CD14-positive monocyte (primary cell): ENCODE measurements around the gene SRC. TPM values are rescaled to one million over a fixed set of nuclear protein-coding genes. Genes with fewer than 3 reads are reported as not detected.
A peak's percentile ranks its signal among the peaks of the same experiment; 100 is the strongest.

ENCODE experiments used
- DNase-seq, 3 donors: peaks; one replicate each; pipeline ENCODE4 v3.0.0-alpha.2; 2011 to 2022
- H2AFZ ChIP-seq: 2 replicates; pipeline ENCODE4 v1.6.0; 2012; ENCODE audit warnings: mild to moderate bottlenecking, low read depth, low read length, inconsistent platforms; ENCODE audit not compliant: insufficient read depth, poor library complexity, severe bottlenecking
- H3K27ac ChIP-seq, 2 donors: 1 replicate in 1 of 2; 2 replicates in 1 of 2; pipeline ENCODE4 v1.5.1; 2012 to 2013; ENCODE audit warnings: low read length in 2 of 2, control low read depth in 1 of 2, inconsistent platforms in 1 of 2, low read depth in 1 of 2, mild to moderate bottlenecking in 1 of 2
- H3K27me3 ChIP-seq, 2 donors: one replicate each; pipeline versions ENCODE4 v1.6.0 to v1.6.1; 2011 to 2013; ENCODE audit warnings: low read length in 2 of 2; ENCODE audit not compliant: control insufficient read depth in 2 of 2, insufficient read depth in 2 of 2
- H3K36me3 ChIP-seq, 2 donors: replicated peaks in 1 of 2; 1 replicate in 1 of 2; 2 replicates in 1 of 2; pipeline versions ENCODE4 v1.5.1 to v1.6.1; 2012 to 2013; ENCODE audit warnings: low read length in 2 of 2, control low read depth in 1 of 2, inconsistent platforms in 1 of 2, mild to moderate bottlenecking in 1 of 2; ENCODE audit not compliant: insufficient read depth in 2 of 2, control insufficient read depth in 1 of 2
- H3K4me1 ChIP-seq, 2 donors: 1 replicate in 1 of 2; 2 replicates in 1 of 2; pipeline versions ENCODE4 v1.5.1 to v1.6.1; 2012 to 2013; ENCODE audit warnings: low read length in 2 of 2, control low read depth in 1 of 2, inconsistent platforms in 1 of 2, mild to moderate bottlenecking in 1 of 2, moderate library complexity in 1 of 2; ENCODE audit not compliant: insufficient read depth in 2 of 2, control insufficient read depth in 1 of 2
- H3K4me2 ChIP-seq: replicated peaks from 2 replicates; pipeline ENCODE3; 2012; ENCODE audit warnings: low read length, moderate library complexity, mild to moderate bottlenecking; ENCODE audit not compliant: poor library complexity, severe bottlenecking; ENCODE audit errors: extremely low read depth
- H3K4me3 ChIP-seq, 3 experiments: fragments of 200-600 bp in 1 of 3; sonication (generic) in 1 of 3; replicated peaks in 1 of 3; 1 replicate in 2 of 3; 2 replicates in 1 of 3; pipeline ENCODE4 v1.5.1; 2011 to 2013; ENCODE audit warnings: low read length in 3 of 3, mild to moderate bottlenecking in 3 of 3, control low read depth in 2 of 3, low read depth in 2 of 3, inconsistent platforms in 1 of 3, moderate library complexity in 1 of 3
- H3K79me2 ChIP-seq: 2 replicates; pipeline ENCODE4 v1.6.0; 2012; ENCODE audit warnings: mild to moderate bottlenecking, control low read depth, inconsistent platforms, low read length, moderate library complexity; ENCODE audit not compliant: insufficient read depth
- H3K9ac ChIP-seq: 2 replicates; pipeline ENCODE4 v1.6.0; 2017; ENCODE audit warnings: low read length, mild to moderate bottlenecking; ENCODE audit not compliant: insufficient read depth, poor library complexity, severe bottlenecking
- H3K9me3 ChIP-seq, 2 donors: replicated peaks in 1 of 2; 1 replicate in 1 of 2; 2 replicates in 1 of 2; pipeline versions ENCODE4 v1.5.1 to v1.6.1; 2012 to 2013; ENCODE audit warnings: low read length in 2 of 2, control low read depth in 1 of 2; ENCODE audit not compliant: control insufficient read depth in 1 of 2, insufficient read depth in 1 of 2
- H4K20me1 ChIP-seq: 2 replicates; pipeline ENCODE4 v1.6.0; 2012; ENCODE audit warnings: mild to moderate bottlenecking, low read length, control low read depth, moderate library complexity; ENCODE audit not compliant: insufficient read depth
- H3K27ac Mint-ChIP-seq, 7 donors: one replicate each; pipeline ENCODE4 v1.8.0; 2020; ENCODE audit warnings: mild to moderate bottlenecking in 7 of 7, mixed read lengths in 7 of 7, moderate library complexity in 6 of 7, inconsistent platforms in 2 of 7
- H3K27me3 Mint-ChIP-seq, 3 donors: one replicate each; pipeline ENCODE4 v1.8.0; 2021 to 2022; ENCODE audit warnings: low read depth in 3 of 3, mild to moderate bottlenecking in 3 of 3, mixed read lengths in 3 of 3, moderate library complexity in 3 of 3, inconsistent platforms in 1 of 3
- H3K36me3 Mint-ChIP-seq, 2 donors: one replicate each; pipeline ENCODE4 v1.8.0; 2020; ENCODE audit warnings: mixed read lengths in 2 of 2, inconsistent platforms in 1 of 2, mild to moderate bottlenecking in 1 of 2
- H3K4me1 Mint-ChIP-seq: one replicate; pipeline ENCODE4 v1.8.0; 2020; ENCODE audit warnings: mild to moderate bottlenecking, mixed read lengths
- H3K4me3 Mint-ChIP-seq, 2 donors: one replicate each; pipeline ENCODE4 v1.8.0; 2020; ENCODE audit warnings: mild to moderate bottlenecking in 2 of 2, mixed read lengths in 2 of 2, moderate library complexity in 1 of 2
- H3K9me3 Mint-ChIP-seq, 7 donors: one replicate each; pipeline ENCODE4 v1.8.0; 2020 to 2022; ENCODE audit warnings: mixed read lengths in 7 of 7, mild to moderate bottlenecking in 6 of 7, moderate library complexity in 6 of 7, inconsistent platforms in 2 of 7
- WGBS: methylation state at CpG from one replicate; pipeline ENCODE4 v1.1.5; 2013; ENCODE audit warnings: missing lambda C conversion rate; ENCODE audit not compliant: insufficient coverage; 5-methylcytosine and 5-hydroxymethylcytosine counted together
- intact Hi-C, 2 donors: fragments of 100-400 bp; cut with micrococcal nuclease; formaldehyde crosslinking; loops; one replicate each; pipeline versions ENCODE4 v1.15.0 to v1.15.1; 2023
- polyA plus RNA-seq, 3 donors: library from polyadenylated mRNA; depleted of rRNA in 1 of 3; unstranded in 2 of 3; stranded (reverse) in 1 of 3; fragments of 300-500 nt in 2 of 3; fragments of >200 nt in 1 of 3; fragmentation: Illumina TruSeq in 2 of 3; gene quantifications; 1 replicate in 2 of 3; 2 replicates in 1 of 3; pipeline ENCODE4 v1.2.3, GENCODE V29; 2012 to 2021
- TF ChIP-seq, protein P1 (sequence below): fragments of 200-600 bp; IDR thresholded peaks from one replicate; pipeline ENCODE4 v1.8.0; 2022; ENCODE audit warnings: antibody characterized with exemption, mild to moderate bottlenecking

The SRC gene
- polyA plus RNA-seq, 3 donors: 4.9 to 55.1 (median 6.8) TPM

DNA sequence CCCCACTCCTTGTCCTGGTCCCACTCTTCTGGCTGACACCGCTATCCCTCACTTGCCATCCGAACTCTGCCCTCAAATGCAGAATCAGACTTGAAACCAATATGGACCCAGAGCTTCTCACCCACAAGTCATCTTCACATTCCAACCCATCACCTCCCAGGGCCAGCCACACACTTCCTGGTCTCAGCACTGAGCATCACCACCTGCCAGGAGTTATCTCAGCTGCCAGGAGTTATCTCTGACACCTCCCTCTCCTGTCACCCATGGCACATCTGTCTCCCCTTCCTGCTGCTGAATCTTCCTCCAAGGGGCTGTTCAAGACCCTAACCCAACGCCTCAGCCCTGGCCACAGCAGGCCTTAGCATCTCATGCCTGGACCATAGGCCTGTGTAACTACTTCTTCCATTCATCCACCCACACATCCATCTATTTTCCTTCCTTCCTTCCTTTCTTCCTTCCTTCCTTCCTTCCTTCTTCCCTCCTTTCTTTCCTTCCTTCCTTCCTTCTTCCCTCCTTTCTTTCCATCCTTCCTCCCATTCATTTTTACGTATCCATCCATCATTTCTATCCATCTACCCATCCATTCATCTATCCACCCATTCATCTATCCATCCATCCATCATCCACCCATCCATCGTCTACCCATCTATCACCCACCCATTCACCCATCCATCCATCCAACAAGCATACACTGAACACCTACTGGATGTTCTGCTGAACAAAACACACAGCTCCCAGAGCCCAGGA lies 100.5 kb downstream of the SRC start:
- H3K36me3 ChIP-seq: no peaks in the 10 kb centered on the region
- no peaks in the 10 kb centered on the region for H4K20me1 ChIP-seq
- peak overlapping the region in 1 of 7 donors; percentile 12 for H3K27ac Mint-ChIP-seq
- H3K9me3 ChIP-seq: no peaks in the 10 kb centered on the region
- no peak overlapping the region for H3K9ac ChIP-seq
- intact Hi-C loops: no loop called here
- H3K4me2 ChIP-seq: no peak overlapping the region
- H2AFZ ChIP-seq: no peak overlapping the region
- no peaks in the 10 kb centered on the region for H3K4me1 ChIP-seq
- H3K27me3 Mint-ChIP-seq: peaks cover 0 to 7% (median 6%) of the 10 kb centered on the region in 3 donors
- WGBS: 93% methylated on average over 5 of the region's 5 CpGs
- no peaks in the 10 kb centered on the region for H3K27me3 ChIP-seq
- no peaks in the 10 kb centered on the region for H3K9me3 Mint-ChIP-seq
- no peak overlapping the region for H3K4me3 ChIP-seq
- TF ChIP-seq, protein P1, sequence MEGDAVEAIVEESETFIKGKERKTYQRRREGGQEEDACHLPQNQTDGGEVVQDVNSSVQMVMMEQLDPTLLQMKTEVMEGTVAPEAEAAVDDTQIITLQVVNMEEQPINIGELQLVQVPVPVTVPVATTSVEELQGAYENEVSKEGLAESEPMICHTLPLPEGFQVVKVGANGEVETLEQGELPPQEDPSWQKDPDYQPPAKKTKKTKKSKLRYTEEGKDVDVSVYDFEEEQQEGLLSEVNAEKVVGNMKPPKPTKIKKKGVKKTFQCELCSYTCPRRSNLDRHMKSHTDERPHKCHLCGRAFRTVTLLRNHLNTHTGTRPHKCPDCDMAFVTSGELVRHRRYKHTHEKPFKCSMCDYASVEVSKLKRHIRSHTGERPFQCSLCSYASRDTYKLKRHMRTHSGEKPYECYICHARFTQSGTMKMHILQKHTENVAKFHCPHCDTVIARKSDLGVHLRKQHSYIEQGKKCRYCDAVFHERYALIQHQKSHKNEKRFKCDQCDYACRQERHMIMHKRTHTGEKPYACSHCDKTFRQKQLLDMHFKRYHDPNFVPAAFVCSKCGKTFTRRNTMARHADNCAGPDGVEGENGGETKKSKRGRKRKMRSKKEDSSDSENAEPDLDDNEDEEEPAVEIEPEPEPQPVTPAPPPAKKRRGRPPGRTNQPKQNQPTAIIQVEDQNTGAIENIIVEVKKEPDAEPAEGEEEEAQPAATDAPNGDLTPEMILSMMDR: no peak
- H3K4me1 Mint-ChIP-seq: no peaks in the 10 kb centered on the region
- DNase-seq: no peak
- H3K4me3 Mint-ChIP-seq: no peak overlapping the region
- H3K36me3 Mint-ChIP-seq: no peaks in the 10 kb centered on the region
- H3K27ac ChIP-seq: no peak overlapping the region
- H3K79me2 ChIP-seq: no peaks in the 10 kb centered on the region

DNA sequence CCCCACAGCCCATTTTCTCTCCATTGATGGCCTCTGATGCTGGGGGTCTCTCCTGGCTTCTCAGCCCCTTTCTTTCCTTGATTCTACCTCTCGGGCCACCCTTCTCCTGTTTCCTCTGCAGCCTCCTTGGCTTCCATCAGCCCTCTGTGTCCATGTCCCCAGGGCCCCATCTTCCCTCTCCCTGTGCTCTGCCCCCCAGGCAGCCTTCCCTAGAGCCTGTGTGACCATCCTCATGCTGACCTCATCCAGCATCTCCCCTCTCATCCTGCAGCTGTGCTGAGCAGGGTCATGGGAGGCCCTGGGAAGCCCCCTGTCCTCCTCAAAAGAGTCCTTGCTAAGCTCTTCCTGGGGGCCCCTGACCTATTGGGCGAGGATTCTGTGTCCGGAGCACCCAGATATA lies 101.7 kb downstream of the SRC start:
- H3K36me3 Mint-ChIP-seq: no peaks in the 10 kb centered on the region
- intact Hi-C loops: no loop called here
- no peak overlapping the region for H3K4me3 Mint-ChIP-seq
- H3K79me2 ChIP-seq: no peaks in the 10 kb centered on the region
- H3K4me3 ChIP-seq: no peak overlapping the region
- H3K27me3 ChIP-seq: no peaks in the 10 kb centered on the region
- H3K36me3 ChIP-seq: no peaks in the 10 kb centered on the region
- H4K20me1 ChIP-seq: no peaks in the 10 kb centered on the region
- WGBS: 88% methylated on average over 1 of the region's 3 CpGs
- H3K4me2 ChIP-seq: no peak overlapping the region
- H2AFZ ChIP-seq: no peak overlapping the region
- H3K27ac ChIP-seq: no peak overlapping the region
- no peak overlapping the region for H3K9ac ChIP-seq
- no peaks in the 10 kb centered on the region for H3K4me1 Mint-ChIP-seq
- H3K27me3 Mint-ChIP-seq: peaks cover 0 to 7% (median 7%) of the 10 kb centered on the region in 3 donors
- TF ChIP-seq, protein P1: no peak
- no peaks in the 10 kb centered on the region for H3K4me1 ChIP-seq
- no peak for DNase-seq
- no peak overlapping the region for H3K27ac Mint-ChIP-seq
- H3K9me3 ChIP-seq: no peaks in the 10 kb centered on the region
- H3K9me3 Mint-ChIP-seq: no peaks in the 10 kb centered on the region
